ENCODE data around the gene NEUROG1. TPM values are rescaled to one million over a fixed set of nuclear protein-coding genes. Genes with fewer than 3 reads are reported as not detected.

NEUROG1 gene
- total and polyA plus RNA-seq, 2 experiments from 2014 or later, result 0.16 TPM; not detected in 1

DNA sequence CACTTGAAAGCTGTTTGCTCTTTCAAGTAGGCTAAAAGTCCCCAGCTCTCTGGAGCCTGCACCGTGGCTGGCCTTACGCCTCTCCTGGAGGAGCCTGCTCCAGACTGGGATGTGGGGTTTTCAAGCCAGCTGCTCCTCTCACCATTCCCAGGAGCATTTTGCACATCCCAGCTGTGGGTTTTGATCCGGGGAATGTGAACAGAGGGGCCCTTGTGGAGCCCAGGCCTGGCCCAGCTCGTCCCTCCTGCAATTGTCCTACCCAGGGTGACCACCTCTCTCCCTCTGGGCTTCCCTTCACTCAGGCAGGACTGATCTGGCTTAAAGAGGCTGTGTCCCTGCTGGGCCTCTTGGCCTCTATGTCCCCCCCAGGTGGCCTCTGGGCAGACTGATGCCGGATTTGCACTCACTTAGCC lies 51.1 kb downstream of the NEUROG1 start:
- TF ChIP-seq STAT1 (IDR thresholded peaks at IDR 0.05; ENCODE audit: unreplicated experiment) (no peak), CREB1 (CRISPR knock-in tag; IDR thresholded peaks at IDR 0.05; ENCODE audit: low read depth) (no peak), ZNF114 (CRISPR knock-in tag; IDR thresholded peaks at IDR 0.05) (no peak), POLR2AphosphoS5 (IDR thresholded peaks at IDR 0.05; ENCODE audit: low read depth) (no peak), JUNB (IDR thresholded peaks at IDR 0.05; ENCODE audit: unreplicated experiment) (no peak), ZNF331 (CRISPR knock-in tag; IDR thresholded peaks at IDR 0.05; ENCODE audit: low read depth) (no peak), NANOG (IDR thresholded peaks at IDR 0.05; ENCODE audit: borderline replicate concordance) (no peak), EZH2phosphoT487 (IDR thresholded peaks at IDR 0.05; ENCODE audit: unreplicated experiment) (no peak), EZH2 (IDR thresholded peaks at IDR 0.05; ENCODE audit: low read depth, unreplicated experiment) (no peak)
- TF ChIP-seq, protein P1, sequence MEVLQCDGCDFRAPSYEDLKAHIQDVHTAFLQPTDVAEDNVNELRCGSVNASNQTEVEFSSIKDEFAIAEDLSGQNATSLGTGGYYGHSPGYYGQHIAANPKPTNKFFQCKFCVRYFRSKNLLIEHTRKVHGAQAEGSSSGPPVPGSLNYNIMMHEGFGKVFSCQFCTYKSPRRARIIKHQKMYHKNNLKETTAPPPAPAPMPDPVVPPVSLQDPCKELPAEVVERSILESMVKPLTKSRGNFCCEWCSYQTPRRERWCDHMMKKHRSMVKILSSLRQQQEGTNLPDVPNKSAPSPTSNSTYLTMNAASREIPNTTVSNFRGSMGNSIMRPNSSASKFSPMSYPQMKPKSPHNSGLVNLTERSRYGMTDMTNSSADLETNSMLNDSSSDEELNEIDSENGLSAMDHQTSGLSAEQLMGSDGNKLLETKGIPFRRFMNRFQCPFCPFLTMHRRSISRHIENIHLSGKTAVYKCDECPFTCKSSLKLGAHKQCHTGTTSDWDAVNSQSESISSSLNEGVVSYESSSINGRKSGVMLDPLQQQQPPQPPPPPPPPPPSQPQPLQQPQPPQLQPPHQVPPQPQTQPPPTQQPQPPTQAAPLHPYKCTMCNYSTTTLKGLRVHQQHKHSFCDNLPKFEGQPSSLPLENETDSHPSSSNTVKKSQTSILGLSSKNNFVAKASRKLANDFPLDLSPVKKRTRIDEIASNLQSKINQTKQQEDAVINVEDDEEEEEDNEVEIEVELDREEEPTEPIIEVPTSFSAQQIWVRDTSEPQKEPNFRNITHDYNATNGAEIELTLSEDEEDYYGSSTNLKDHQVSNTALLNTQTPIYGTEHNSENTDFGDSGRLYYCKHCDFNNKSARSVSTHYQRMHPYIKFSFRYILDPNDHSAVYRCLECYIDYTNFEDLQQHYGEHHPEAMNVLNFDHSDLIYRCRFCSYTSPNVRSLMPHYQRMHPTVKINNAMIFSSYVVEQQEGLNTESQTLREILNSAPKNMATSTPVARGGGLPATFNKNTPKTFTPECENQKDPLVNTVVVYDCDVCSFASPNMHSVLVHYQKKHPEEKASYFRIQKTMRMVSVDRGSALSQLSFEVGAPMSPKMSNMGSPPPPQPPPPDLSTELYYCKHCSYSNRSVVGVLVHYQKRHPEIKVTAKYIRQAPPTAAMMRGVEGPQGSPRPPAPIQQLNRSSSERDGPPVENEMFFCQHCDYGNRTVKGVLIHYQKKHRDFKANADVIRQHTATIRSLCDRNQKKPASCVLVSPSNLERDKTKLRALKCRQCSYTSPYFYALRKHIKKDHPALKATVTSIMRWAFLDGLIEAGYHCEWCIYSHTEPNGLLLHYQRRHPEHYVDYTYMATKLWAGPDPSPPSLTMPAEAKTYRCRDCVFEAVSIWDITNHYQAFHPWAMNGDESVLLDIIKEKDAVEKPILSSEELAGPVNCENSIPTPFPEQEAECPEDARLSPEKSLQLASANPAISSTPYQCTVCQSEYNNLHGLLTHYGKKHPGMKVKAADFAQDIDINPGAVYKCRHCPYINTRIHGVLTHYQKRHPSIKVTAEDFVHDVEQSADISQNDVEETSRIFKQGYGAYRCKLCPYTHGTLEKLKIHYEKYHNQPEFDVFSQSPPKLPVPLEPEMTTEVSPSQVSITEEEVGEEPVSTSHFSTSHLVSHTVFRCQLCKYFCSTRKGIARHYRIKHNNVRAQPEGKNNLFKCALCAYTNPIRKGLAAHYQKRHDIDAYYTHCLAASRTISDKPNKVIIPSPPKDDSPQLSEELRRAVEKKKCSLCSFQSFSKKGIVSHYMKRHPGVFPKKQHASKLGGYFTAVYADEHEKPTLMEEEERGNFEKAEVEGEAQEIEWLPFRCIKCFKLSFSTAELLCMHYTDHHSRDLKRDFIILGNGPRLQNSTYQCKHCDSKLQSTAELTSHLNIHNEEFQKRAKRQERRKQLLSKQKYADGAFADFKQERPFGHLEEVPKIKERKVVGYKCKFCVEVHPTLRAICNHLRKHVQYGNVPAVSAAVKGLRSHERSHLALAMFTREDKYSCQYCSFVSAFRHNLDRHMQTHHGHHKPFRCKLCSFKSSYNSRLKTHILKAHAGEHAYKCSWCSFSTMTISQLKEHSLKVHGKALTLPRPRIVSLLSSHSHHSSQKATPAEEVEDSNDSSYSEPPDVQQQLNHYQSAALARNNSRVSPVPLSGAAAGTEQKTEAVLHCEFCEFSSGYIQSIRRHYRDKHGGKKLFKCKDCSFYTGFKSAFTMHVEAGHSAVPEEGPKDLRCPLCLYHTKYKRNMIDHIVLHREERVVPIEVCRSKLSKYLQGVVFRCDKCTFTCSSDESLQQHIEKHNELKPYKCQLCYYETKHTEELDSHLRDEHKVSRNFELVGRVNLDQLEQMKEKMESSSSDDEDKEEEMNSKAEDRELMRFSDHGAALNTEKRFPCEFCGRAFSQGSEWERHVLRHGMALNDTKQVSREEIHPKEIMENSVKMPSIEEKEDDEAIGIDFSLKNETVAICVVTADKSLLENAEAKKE (CRISPR knock-in tag; IDR thresholded peaks at IDR 0.05), result no peak
- TF ChIP-seq, protein P2, sequence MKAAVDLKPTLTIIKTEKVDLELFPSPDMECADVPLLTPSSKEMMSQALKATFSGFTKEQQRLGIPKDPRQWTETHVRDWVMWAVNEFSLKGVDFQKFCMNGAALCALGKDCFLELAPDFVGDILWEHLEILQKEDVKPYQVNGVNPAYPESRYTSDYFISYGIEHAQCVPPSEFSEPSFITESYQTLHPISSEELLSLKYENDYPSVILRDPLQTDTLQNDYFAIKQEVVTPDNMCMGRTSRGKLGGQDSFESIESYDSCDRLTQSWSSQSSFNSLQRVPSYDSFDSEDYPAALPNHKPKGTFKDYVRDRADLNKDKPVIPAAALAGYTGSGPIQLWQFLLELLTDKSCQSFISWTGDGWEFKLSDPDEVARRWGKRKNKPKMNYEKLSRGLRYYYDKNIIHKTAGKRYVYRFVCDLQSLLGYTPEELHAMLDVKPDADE (IDR thresholded peaks at IDR 0.05), result no peak
- TF ChIP-seq, protein P3, sequence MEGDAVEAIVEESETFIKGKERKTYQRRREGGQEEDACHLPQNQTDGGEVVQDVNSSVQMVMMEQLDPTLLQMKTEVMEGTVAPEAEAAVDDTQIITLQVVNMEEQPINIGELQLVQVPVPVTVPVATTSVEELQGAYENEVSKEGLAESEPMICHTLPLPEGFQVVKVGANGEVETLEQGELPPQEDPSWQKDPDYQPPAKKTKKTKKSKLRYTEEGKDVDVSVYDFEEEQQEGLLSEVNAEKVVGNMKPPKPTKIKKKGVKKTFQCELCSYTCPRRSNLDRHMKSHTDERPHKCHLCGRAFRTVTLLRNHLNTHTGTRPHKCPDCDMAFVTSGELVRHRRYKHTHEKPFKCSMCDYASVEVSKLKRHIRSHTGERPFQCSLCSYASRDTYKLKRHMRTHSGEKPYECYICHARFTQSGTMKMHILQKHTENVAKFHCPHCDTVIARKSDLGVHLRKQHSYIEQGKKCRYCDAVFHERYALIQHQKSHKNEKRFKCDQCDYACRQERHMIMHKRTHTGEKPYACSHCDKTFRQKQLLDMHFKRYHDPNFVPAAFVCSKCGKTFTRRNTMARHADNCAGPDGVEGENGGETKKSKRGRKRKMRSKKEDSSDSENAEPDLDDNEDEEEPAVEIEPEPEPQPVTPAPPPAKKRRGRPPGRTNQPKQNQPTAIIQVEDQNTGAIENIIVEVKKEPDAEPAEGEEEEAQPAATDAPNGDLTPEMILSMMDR (conservative IDR thresholded peaks at IDR 0.05; ENCODE audit: low read depth in 2 of 2), result no peak
- TF ChIP-seq, protein P4, sequence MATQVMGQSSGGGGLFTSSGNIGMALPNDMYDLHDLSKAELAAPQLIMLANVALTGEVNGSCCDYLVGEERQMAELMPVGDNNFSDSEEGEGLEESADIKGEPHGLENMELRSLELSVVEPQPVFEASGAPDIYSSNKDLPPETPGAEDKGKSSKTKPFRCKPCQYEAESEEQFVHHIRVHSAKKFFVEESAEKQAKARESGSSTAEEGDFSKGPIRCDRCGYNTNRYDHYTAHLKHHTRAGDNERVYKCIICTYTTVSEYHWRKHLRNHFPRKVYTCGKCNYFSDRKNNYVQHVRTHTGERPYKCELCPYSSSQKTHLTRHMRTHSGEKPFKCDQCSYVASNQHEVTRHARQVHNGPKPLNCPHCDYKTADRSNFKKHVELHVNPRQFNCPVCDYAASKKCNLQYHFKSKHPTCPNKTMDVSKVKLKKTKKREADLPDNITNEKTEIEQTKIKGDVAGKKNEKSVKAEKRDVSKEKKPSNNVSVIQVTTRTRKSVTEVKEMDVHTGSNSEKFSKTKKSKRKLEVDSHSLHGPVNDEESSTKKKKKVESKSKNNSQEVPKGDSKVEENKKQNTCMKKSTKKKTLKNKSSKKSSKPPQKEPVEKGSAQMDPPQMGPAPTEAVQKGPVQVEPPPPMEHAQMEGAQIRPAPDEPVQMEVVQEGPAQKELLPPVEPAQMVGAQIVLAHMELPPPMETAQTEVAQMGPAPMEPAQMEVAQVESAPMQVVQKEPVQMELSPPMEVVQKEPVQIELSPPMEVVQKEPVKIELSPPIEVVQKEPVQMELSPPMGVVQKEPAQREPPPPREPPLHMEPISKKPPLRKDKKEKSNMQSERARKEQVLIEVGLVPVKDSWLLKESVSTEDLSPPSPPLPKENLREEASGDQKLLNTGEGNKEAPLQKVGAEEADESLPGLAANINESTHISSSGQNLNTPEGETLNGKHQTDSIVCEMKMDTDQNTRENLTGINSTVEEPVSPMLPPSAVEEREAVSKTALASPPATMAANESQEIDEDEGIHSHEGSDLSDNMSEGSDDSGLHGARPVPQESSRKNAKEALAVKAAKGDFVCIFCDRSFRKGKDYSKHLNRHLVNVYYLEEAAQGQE (IDR thresholded peaks at IDR 0.05; ENCODE audit: unreplicated experiment), result no peak
- H3K4me1 Mint-ChIP-seq, result peaks cover 28% of the 10 kb centered on the region
- peaks cover 5% of the 10 kb centered on the region; the same call in 2 of the 3 replicates for H3K9me3 Mint-ChIP-seq
- H3K9me2 ChIP-seq (ENCODE audit: insufficient read depth), result no peaks in the 10 kb centered on the region
- no peak overlapping the region for H3K4me3 Mint-ChIP-seq
- H3K36me3 ChIP-seq (ENCODE audit: insufficient read depth), result no peaks in the 10 kb centered on the region
- H3K4me1 ChIP-seq (ENCODE audit: insufficient read depth), result peaks cover 33% of the 10 kb centered on the region
- DNase-seq (ENCODE audit: low spot score) (no peak), ATAC-seq (peak; percentile 17)
- no peaks in the 10 kb centered on the region for H3K36me3 Mint-ChIP-seq (ENCODE audit: low read depth)
- H3K27ac Mint-ChIP-seq, result no peak overlapping the region
- H3K27me3 ChIP-seq (ENCODE audit: insufficient read depth), result peaks cover 97% of the 10 kb centered on the region
- H3K27ac ChIP-seq (ENCODE audit: low read depth), result no peak overlapping the region
- peak overlapping the region; percentile 48; the same call in 1 of the 2 replicates for H3K4me2 ChIP-seq
- no peaks in the 10 kb centered on the region for H3K79me2 ChIP-seq (replicated peaks; ENCODE audit: insufficient read depth)
- peaks cover 4% of the 10 kb centered on the region; the same call in 1 of the 2 replicates for H3F3A ChIP-seq (replicated peaks; ENCODE audit: low read depth)
- peaks cover 65% of the 10 kb centered on the region for H3K27me3 Mint-ChIP-seq (ENCODE audit: insufficient read depth, low read depth, poor library complexity)
- H3K4me3 ChIP-seq, result no peak overlapping the region
- H2AFZ ChIP-seq, result no peak overlapping the region
- H4K20me1 ChIP-seq (replicated peaks; ENCODE audit: insufficient read depth), result peaks cover 28% of the 10 kb centered on the region
